NCI-H2227 (cell line): ENCODE results near the gene NKD1.
"Not testable (repeated sequence)": the region's sequence is repeated elsewhere in the genome, so short reads cannot be mapped to it uniquely, and the experiment has no call there.

Experiments
- DNase-seq: peaks from one replicate; lab custom pipeline; 2025; ENCODE audit not compliant: unreplicated experiment; lab: John Stamatoyannopoulos, UW

The NKD1 gene

GRCh38 chr16:50576403-50577113 is 28.4 kb downstream of the NKD1 start:
- DNase-seq = no peak

DNA sequence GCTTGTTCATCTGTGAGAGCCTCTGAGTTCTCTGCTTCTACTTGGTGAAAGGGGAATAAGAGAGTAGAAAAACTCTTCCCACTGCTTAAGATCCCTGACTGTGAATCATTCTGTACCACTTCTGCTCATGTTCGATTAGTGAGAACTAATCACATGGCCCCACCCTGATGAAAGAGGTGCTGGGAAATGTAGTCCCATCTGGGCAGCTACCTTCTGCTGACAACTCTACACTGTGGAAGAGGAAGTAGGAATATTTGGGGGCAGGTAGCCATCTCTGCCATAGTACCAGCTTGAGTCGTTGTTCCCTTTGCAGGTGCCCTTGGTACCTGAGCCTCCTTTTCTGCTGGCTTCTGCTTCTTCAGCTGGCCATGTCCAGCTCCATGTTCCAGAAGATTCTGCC is 29.9 kb downstream of the NKD1 start:
- no peak for DNase-seq

GRCh38 chr16:50579373-50579772 is 31.2 kb downstream of the NKD1 start:
- DNase-seq = not testable (repeated sequence)

GRCh38 chr16:50580180-50580798 is 32.1 kb downstream of the NKD1 start:
- no peak for DNase-seq

DNA sequence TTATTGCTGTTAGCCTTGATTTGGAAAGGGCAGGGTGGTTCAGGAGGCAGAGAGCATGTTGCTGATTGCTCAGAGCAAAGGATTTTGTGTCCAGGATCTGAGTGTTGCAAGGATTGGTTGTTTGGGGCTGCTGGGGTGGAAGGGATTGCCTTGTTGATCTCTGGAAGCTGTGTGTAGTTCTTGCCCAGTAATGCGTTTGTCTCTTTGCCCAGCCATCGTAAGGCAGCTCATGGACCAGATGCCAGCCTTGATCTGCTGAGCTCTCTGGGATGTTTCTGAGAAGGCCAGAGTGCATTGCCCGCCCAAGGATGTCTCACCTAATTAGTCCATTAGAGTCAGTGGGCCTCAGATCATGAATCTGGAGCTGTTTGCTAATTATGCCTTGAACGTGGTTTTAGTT is 33.6 kb downstream of the NKD1 start:
- DNase-seq = no peak

GRCh38 chr16:50583211-50583610 is 35.0 kb downstream of the NKD1 start:
- DNase-seq = no peak

DNA sequence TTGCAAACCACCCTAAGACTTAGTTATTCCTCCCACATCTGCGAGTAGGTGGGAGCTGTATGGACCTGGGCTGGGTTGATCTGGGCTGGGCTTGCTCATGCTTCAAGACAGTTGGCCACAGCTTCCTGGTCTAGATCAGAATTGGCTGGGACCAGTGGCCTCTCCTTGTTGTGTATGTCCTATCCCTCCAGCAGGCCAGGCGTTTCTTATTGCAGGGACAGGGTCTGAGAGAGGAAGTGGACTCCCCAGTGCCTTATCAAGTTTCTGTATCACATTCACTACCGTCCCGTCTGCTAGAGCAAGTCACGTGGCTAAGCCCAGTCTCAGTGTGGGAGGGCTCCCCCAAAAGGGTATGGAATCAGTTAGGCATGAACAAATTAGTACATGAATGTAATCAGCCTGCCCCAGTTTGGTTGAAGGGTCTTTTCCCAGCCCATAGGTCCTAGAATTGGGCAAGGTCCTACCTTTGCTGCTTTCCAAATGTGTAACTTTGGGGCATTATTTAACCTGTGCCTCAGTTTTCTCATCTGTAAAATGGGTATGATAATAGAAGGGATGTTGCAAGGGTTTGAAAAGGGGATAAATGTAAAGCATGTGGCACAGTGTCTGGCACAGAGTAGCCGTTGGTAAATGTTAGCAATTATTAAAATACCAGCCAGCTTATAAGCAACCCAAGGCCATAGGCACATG is 36.0 kb downstream of the NKD1 start:
- DNase-seq = no peak

DNA sequence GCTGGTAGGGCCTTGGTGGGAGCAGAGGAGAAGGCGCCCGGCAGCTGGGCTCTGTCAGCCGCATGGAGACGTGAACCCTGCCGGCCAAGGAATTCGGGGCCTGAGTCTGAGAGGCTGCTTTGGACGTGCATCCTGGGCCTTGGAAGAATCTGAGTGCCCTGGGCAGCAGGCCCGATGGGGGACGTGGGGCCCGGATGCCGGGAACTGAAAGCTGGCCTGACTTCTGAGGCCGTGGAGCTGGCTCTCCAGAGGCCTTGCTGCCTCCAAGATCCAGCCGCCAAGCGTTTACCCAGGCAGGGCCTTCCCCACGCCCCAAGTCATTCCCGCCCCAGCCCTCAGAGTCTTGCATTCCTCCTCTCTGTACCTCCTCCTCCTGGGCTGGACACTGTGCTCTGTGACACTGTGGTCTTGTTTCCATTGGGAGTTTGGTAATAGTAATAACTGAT is 37.2 kb downstream of the NKD1 start:
- no peak for DNase-seq

GRCh38 chr16:50587543-50587942 is 39.3 kb downstream of the NKD1 start:
- no peak for DNase-seq

- no peak for DNase-seq
Measured at GRCh38 chr16:50588276-50588675, 40.1 kb downstream of the NKD1 start.

- DNase-seq = no peak
Measured at GRCh38 chr16:50591209-50591608, 43.0 kb downstream of the NKD1 start.

GRCh38 chr16:50591800-50592771 is 43.9 kb downstream of the NKD1 start:
- DNase-seq = peak; percentile 54

DNA sequence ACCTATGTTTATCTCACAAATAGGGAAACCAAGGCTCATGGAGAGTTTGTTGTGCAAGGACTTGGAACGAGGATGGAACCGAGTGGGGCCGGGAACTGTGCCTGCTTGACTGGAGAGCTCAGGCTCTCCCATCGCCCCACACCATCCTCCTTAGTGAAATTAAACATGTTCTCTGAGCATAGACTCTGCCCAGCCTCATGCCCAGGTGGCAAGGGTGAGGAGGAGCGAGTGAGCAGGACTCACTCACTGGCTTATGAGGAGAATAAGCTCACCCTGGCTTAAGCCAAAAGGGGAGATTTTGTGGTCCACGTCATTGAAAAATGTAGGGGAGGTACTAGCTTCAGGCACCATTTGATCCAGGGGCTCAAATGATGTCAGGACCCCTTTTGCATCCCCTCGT is 44.8 kb downstream of the NKD1 start:
- no peak for DNase-seq

- DNase-seq = no peak
Measured at GRCh38 chr16:50593410-50594150, 45.4 kb downstream of the NKD1 start.

DNA sequence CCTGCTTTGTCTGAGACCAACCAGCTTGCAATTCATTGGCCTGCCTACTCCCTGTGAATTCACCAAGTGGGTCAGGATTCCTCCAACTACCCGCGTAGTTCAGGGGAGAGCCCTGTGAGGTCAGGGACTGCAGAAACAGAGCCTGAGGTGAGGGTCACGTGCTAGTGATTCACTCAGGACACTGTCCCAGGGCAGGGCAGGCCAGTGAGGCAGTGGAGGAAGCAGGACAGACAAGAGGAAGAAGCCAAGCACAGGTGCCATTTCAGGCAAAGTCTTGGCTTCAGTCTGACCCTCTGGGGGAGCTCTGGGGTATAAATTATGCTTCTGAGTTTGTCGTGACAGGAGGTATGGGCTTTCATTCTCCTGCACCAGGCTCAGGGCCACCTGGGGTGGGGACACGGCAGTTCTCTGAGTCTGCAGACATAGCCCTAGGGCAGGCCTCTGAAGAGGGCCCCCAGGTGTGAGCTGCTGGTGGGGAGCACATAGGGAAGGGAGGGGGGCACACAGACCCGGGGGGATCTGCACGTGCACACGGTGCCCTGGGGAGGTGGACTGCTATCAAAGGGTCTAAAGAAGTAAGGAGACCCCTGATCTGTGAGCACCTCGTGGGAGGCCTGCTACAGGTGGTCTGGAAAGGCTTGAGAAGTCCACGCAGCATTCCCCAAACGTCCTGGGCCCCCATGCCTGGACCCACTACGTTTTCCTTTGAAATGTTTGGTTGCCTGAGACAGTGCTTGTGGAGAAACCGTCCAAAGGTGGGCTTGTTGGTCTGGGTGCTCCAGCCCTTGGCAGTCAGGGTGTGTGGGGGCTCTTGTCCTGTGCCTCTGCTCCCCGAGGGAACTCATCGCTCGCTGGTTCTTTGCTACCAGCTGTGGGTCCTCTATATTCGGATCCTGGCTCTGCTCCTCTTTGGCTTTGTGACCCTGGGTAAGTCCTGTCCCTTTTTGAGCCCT is 46.4 kb downstream of the NKD1 start:
- DNase-seq = no peak

DNA sequence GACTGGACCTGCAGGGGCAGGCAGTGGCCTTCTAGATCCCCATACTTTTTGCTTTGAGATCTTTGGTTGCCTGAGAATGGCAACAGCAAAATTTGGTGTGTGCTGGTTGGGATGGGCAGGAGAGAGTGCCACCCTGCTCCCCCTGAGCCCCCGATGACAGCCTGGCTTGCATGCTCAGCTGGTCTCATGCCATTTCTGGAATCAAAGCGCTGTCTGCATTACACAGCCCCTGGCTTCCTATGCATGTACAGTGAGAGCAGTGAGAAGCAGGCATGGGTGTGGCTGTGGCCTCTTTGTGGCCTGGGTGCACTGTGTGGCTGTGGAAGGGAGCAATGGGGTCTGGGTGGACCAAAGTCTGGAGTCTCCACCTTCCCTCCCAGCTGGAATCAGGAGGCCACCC is 47.7 kb downstream of the NKD1 start:
- DNase-seq = no peak

- no peak for DNase-seq
Measured at GRCh38 chr16:50596762-50597450, 48.7 kb downstream of the NKD1 start.

DNA sequence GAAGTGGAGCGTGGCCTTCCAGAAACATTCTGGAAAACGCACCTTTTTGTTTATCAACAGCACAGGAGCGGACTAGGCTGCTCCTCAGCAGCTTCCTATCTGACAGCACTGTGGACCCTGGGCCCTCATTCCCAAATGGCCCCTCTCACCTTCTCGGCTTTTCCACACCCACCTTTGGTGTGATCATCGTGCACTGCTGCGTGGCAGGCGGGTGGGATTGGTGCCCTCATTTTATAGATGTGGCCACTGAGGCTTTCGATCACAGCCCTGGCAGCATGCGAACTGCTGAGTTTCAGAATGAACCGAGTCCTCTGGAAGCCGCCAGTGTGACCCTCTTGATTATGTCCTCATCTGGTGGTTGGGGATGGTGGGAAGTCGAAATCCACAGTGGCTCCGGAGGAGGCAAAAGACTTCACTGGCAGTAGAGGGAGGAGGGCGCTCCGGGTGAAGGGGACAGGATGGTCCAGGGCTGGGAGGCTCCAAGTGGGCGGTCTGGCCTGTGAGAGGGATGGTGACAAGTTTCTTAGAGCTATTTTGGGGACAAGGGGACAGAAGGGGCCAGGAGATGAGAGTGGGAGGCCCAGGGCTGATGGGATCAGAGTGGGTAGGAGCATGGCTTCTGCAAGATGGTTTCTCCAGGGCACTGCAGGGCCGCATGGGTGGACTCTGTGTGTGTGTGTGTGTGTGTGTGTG is 49.5 kb downstream of the NKD1 start:
- DNase-seq = no peak
